Glutamatergic neuron (in vitro differentiated cells): ENCODE results near the gene NUCB1. TPM values are rescaled to one million over a fixed set of nuclear protein-coding genes. Genes with fewer than 3 reads are reported as not detected.

ENCODE experiments used
- DNase-seq: peaks from one replicate; pipeline ENCODE4 v3.0.0; 2022
- H3K27ac Mint-ChIP-seq: one replicate; pipeline ENCODE4 v1.8.0; 2020; ENCODE audit warnings: mild to moderate bottlenecking, mixed read lengths, inconsistent platforms; ENCODE audit not compliant: unreplicated experiment
- H3K27me3 Mint-ChIP-seq: one replicate; pipeline ENCODE4 v1.8.0; 2020; ENCODE audit warnings: mild to moderate bottlenecking, moderate library complexity, mixed read lengths, inconsistent platforms; ENCODE audit not compliant: unreplicated experiment
- H3K36me3 Mint-ChIP-seq: one replicate; pipeline ENCODE4 v1.8.0; 2020; ENCODE audit warnings: mild to moderate bottlenecking, mixed read lengths, inconsistent platforms; ENCODE audit not compliant: unreplicated experiment
- H3K4me1 Mint-ChIP-seq: one replicate; pipeline ENCODE4 v1.8.0; 2020; ENCODE audit warnings: mild to moderate bottlenecking, low read depth, mixed read lengths, inconsistent platforms; ENCODE audit not compliant: unreplicated experiment
- H3K4me3 Mint-ChIP-seq: one replicate; pipeline ENCODE4 v1.8.0; 2020; ENCODE audit warnings: mild to moderate bottlenecking, mixed read lengths, inconsistent platforms; ENCODE audit not compliant: unreplicated experiment
- H3K9me3 Mint-ChIP-seq: one replicate; pipeline ENCODE4 v1.8.0; 2020; ENCODE audit warnings: mild to moderate bottlenecking, moderate library complexity, mixed read lengths, inconsistent platforms; ENCODE audit not compliant: unreplicated experiment
- CTCF ChIP-seq: fragments of 200-600 bp; sonication (generic); IDR thresholded peaks from one replicate; pipeline ENCODE4 v1.5.0; 2021; ENCODE audit not compliant: partially characterized antibody, unreplicated experiment
- total RNA-seq: library from RNA; stranded (reverse); fragmentation: NEBNext Ultra II Directional; extraction: Animal tissue kit (Norgen Biotek cat#: 25700); gene quantifications from one replicate; pipeline ENCODE4 v1.2.1, GENCODE V29; 2021; ENCODE audit not compliant: unreplicated experiment

NUCB1 gene
- total RNA-seq, 1 donor from 2014 or later, result 115 TPM

- H3K27me3 Mint-ChIP-seq, result peaks cover 18% of the 10 kb centered on the region
- H3K4me3 Mint-ChIP-seq, result peak within 1 kb of the TSS; percentile 99
- H3K36me3 Mint-ChIP-seq, result no peaks in the 10 kb centered on the region
- DNase-seq, result peak; percentile 94
- peaks cover 17% of the 10 kb centered on the region for H3K9me3 Mint-ChIP-seq
- no peak for TF ChIP-seq CTCF
- peak within 1 kb of the TSS; percentile 99 for H3K27ac Mint-ChIP-seq
- peaks cover 33% of the 10 kb centered on the region for H3K4me1 Mint-ChIP-seq
Observed at GRCh38 chr19:48965040-48965805, 65.1 kb downstream of the NUCB1 start, which contains the start of gene FTL. TSS of gene FTL (plus strand) at chr19:48965309. CDS start at chr19:48965508, 199 bp downstream.

- Mint-ChIP-seq H3K27ac (peak overlapping the region; percentile 99), H3K4me3 (peak overlapping the region; percentile 99), H3K9me3 (peaks cover 17% of the 10 kb centered on the region), H3K4me1 (peaks cover 33% of the 10 kb centered on the region), H3K27me3 (peaks cover 18% of the 10 kb centered on the region), H3K36me3 (no peaks in the 10 kb centered on the region)
- DNase-seq, result peak; percentile 91
- no peak for TF ChIP-seq CTCF
Observed at GRCh38 chr19:48965806-48966540, 65.9 kb downstream of the NUCB1 start.

GRCh38 chr19:48966541-48967345 lies 66.6 kb downstream of the NUCB1 start:
- no peak for DNase-seq
- Mint-ChIP-seq H3K9me3 (peaks cover 17% of the 10 kb centered on the region), H3K4me1 (peaks cover 33% of the 10 kb centered on the region), H3K4me3 (peak overlapping the region; percentile 99), H3K27me3 (peaks cover 18% of the 10 kb centered on the region), H3K36me3 (no peaks in the 10 kb centered on the region), H3K27ac (peak overlapping the region; percentile 99)
- no peak for TF ChIP-seq CTCF

- TF ChIP-seq CTCF, result no peak
- peak overlapping the region; percentile 99 for H3K4me3 Mint-ChIP-seq
- peaks cover 18% of the 10 kb centered on the region for H3K27me3 Mint-ChIP-seq
- peaks cover 31% of the 10 kb centered on the region for H3K4me1 Mint-ChIP-seq
- H3K27ac Mint-ChIP-seq, result peak overlapping the region; percentile 33
- no peak for DNase-seq
- H3K9me3 Mint-ChIP-seq, result peaks cover 17% of the 10 kb centered on the region
- no peaks in the 10 kb centered on the region for H3K36me3 Mint-ChIP-seq
Observed at GRCh38 chr19:48967346-48968178, 67.5 kb downstream of the NUCB1 start.
